HG02943 (cell line): ENCODE data around the gene ZNF438.
"Not testable (repeated sequence)": the region's sequence is repeated elsewhere in the genome, so short reads cannot be mapped to it uniquely, and the experiment has no call there.

Source experiments
- ATAC-seq: cut with Tn5 transposase; IDR thresholded peaks from one replicate; pipeline ENCODE4 v1.9.1; 2021; ENCODE audit warnings: mild to moderate bottlenecking, low read depth, moderate library complexity; ENCODE audit not compliant: unreplicated experiment

ZNF438 gene

GRCh38 chr10:30990971-30991646, 40.6 kb downstream of the ZNF438 start:
- ATAC-seq: no peak

GRCh38 chr10:30990351-30990750, 41.3 kb downstream of the ZNF438 start:
- ATAC-seq: no peak

GRCh38 chr10:30988831-30989435, 42.7 kb downstream of the ZNF438 start:
- ATAC-seq: no peak

GRCh38 chr10:30987463-30987862, 44.2 kb downstream of the ZNF438 start:
- no peak for ATAC-seq

- ATAC-seq: no peak
Observed at GRCh38 chr10:30986053-30986555, 45.6 kb downstream of the ZNF438 start.

GRCh38 chr10:30985512-30985911, 46.2 kb downstream of the ZNF438 start:
- ATAC-seq: no peak

- no peak for ATAC-seq
Observed at GRCh38 chr10:30984563-30985328, 46.9 kb downstream of the ZNF438 start.

GRCh38 chr10:30983209-30983608, 48.5 kb downstream of the ZNF438 start:
- ATAC-seq: not testable (repeated sequence)

GRCh38 chr10:30980951-30981616, 50.6 kb downstream of the ZNF438 start:
- no peak for ATAC-seq

- ATAC-seq: no peak
Observed at GRCh38 chr10:30979956-30980355, 51.7 kb downstream of the ZNF438 start.

GRCh38 chr10:30978843-30979242, 52.8 kb downstream of the ZNF438 start:
- no peak for ATAC-seq

- ATAC-seq: no peak
Observed at GRCh38 chr10:30977385-30977784, 54.3 kb downstream of the ZNF438 start.

GRCh38 chr10:30974773-30975415, 56.8 kb downstream of the ZNF438 start:
- ATAC-seq: no peak

- ATAC-seq: no peak
Observed at GRCh38 chr10:30974355-30974754, 57.3 kb downstream of the ZNF438 start.

GRCh38 chr10:30973737-30974136, 57.9 kb downstream of the ZNF438 start:
- no peak for ATAC-seq

GRCh38 chr10:30970760-30971460, 60.8 kb downstream of the ZNF438 start:
- ATAC-seq: no peak

- no peak for ATAC-seq
Observed at GRCh38 chr10:30968711-30969110, 63.0 kb downstream of the ZNF438 start.

- ATAC-seq: no peak
Observed at GRCh38 chr10:30967650-30968410, 63.8 kb downstream of the ZNF438 start.
